Mammary epithelial cell (primary cell): ENCODE data around the gene FOXD2.

Experiments used
- CTCF ChIP-seq, 2 donors: IDR thresholded peaks in 1 of 2; conservative IDR thresholded peaks in 1 of 2; 2 replicates each; pipeline ENCODE4 v1.5.1; 2011 to 2012; ENCODE audit warnings: inconsistent platforms in 2 of 2, low read length in 2 of 2, mild to moderate bottlenecking in 2 of 2, control low read depth in 1 of 2, low read depth in 1 of 2; ENCODE audit not compliant: insufficient read depth in 1 of 2; ENCODE audit errors: extremely low read depth in 1 of 2
- EZH2 ChIP-seq: IDR thresholded peaks from 2 replicates; pipeline ENCODE4 v1.6.1; 2012; ENCODE audit warnings: low read length, inconsistent platforms, borderline replicate concordance

GRCh38 chr1:47403321-47403910 is 34.4 kb upstream of the FOXD2 start:
- TF ChIP-seq CTCF (conservative IDR thresholded peaks at IDR 0.05 in 1 of 2, IDR thresholded peaks at IDR 0.05 in 1 of 2; ENCODE audit: extremely low read depth in 1 of 2, insufficient read depth in 1 of 2, low read depth in 1 of 2, low read length in 2 of 2): no peak
- TF ChIP-seq EZH2: no peak
